GM21390 (cell line): ENCODE measurements around the gene ANKH.
"Not testable (repeated sequence)": the region's sequence is repeated elsewhere in the genome, so short reads cannot be mapped to it uniquely, and the experiment has no call there.

Experiments
- ATAC-seq: cut with Tn5 transposase; IDR thresholded peaks from one replicate; pipeline ENCODE4 v1.9.1; 2021; ENCODE audit not compliant: unreplicated experiment

ANKH gene

GRCh38 chr5:14859150-14859549 lies 12.4 kb downstream of the ANKH start:
- ATAC-seq: no peak

- no peak for ATAC-seq
Measured at GRCh38 chr5:14855366-14855765, 16.2 kb downstream of the ANKH start.

GRCh38 chr5:14854799-14855198 lies 16.8 kb downstream of the ANKH start:
- no peak for ATAC-seq

- ATAC-seq: no peak
Measured at GRCh38 chr5:14853685-14854084, 17.9 kb downstream of the ANKH start.

- no peak for ATAC-seq
Measured at GRCh38 chr5:14852779-14853178, 18.8 kb downstream of the ANKH start.

GRCh38 chr5:14851999-14852526 lies 19.5 kb downstream of the ANKH start:
- ATAC-seq: no peak

- ATAC-seq: no peak
Measured at GRCh38 chr5:14851597-14851996, 20.0 kb downstream of the ANKH start.

- ATAC-seq: no peak
Measured at GRCh38 chr5:14851050-14851419, 20.5 kb downstream of the ANKH start.

- ATAC-seq: no peak
Measured at GRCh38 chr5:14850419-14851049, 21.0 kb downstream of the ANKH start.

- ATAC-seq: no peak
Measured at GRCh38 chr5:14849516-14850294, 21.9 kb downstream of the ANKH start.

- ATAC-seq: not testable (repeated sequence)
Measured at GRCh38 chr5:14848942-14849341, 22.6 kb downstream of the ANKH start.

GRCh38 chr5:14848385-14848784 lies 23.2 kb downstream of the ANKH start:
- no peak for ATAC-seq

GRCh38 chr5:14847471-14847870 lies 24.1 kb downstream of the ANKH start:
- no peak for ATAC-seq

GRCh38 chr5:14842117-14842516 lies 29.5 kb downstream of the ANKH start:
- ATAC-seq: no peak

- ATAC-seq: no peak
Measured at GRCh38 chr5:14840624-14841023, 31.0 kb downstream of the ANKH start.

GRCh38 chr5:14838396-14839319 lies 32.9 kb downstream of the ANKH start:
- ATAC-seq: no peak

- not testable (repeated sequence) for ATAC-seq
Measured at GRCh38 chr5:14837423-14838122, 34.0 kb downstream of the ANKH start.

GRCh38 chr5:14834584-14835550 lies 36.7 kb downstream of the ANKH start:
- ATAC-seq: no peak

GRCh38 chr5:14834062-14834461 lies 37.5 kb downstream of the ANKH start:
- no peak for ATAC-seq

GRCh38 chr5:14831006-14831338 lies 40.6 kb downstream of the ANKH start:
- no peak for ATAC-seq
